ENCODE results near the gene CBL.

The CBL gene

DNA sequence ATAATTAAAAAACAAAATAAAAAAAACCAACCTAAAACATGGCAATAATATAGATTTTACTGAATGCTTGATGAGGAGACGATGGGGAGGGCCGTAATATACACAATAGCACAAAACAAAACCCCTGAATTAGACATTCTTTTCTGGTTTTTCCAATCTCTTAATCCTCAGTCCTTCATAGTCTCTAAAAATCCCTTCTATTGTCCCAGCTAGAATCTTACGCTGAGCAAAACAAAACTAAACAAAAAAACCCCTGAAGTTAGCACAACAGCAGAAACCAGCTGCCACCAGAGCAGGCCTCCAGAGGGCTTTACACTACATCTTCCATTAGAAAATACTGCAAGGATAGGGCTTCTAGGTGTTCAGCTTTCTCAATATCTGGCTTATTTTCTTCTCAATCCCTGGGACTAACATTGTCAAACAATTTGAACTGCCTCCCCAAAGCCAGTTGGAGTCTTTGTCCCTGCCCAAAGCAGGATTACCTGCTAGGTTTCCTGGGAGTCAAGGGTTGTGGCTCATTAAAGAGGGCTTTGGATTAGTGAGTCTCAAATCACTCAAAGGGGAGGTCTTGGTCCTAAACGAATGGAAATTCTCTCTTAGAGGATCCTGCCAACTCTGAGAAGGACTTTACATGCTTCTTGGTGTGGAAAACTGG lies 126.1 kb downstream of the CBL start:
- no peak for DNase-seq (ENCODE audit: low read depth, low spot score)

DNA sequence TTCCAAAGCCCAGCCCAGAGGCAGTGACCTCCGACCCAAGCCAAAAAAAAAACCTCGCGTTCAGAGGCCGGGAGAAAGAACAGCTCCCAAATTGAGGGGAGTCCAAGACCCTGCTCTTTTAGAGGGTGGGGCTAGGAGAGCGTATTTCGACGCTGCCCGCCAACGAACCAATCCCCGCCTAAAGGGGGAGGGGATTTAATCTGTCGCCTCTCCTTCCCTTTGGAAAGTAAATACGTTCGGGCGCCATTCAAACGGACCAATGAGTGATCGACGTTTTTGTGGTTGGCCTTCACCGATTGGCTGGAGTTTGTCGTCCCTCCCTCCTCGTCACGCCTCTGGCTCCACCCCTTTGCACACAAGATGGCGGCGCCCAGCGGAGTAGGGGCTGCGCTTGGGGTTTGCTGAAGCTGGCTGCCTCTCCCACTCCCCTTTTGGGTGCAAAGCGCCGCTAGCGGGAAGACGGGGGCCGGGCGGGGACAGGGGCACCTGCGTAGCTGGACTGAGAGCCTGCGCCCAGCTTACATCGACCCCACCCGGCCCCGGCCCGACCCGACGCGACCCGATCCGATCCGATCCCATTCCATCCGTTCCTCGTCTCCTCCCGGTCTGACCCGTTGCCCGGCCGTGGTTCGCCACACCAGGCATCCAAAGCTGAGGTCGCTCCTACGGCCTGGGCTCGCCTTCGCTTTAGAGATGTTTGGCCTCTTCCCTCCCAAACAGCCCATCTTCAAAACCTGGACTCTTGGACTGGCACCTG lies 128.2 kb downstream of the CBL start, which contains the start of gene RNF26:
RNF26 (plus strand) TSS at position 354 of the 757 bp plus-strand sequence. CDS start 596 bp downstream, outside the sequence.
- DNase-seq (ENCODE audit: low read depth, low spot score), result peak; percentile 98

- DNase-seq (ENCODE audit: low read depth, low spot score), result no peak
These were observed 129.0 kb downstream of the CBL start for GRCh38 chr11:119335091-119335654.

DNA sequence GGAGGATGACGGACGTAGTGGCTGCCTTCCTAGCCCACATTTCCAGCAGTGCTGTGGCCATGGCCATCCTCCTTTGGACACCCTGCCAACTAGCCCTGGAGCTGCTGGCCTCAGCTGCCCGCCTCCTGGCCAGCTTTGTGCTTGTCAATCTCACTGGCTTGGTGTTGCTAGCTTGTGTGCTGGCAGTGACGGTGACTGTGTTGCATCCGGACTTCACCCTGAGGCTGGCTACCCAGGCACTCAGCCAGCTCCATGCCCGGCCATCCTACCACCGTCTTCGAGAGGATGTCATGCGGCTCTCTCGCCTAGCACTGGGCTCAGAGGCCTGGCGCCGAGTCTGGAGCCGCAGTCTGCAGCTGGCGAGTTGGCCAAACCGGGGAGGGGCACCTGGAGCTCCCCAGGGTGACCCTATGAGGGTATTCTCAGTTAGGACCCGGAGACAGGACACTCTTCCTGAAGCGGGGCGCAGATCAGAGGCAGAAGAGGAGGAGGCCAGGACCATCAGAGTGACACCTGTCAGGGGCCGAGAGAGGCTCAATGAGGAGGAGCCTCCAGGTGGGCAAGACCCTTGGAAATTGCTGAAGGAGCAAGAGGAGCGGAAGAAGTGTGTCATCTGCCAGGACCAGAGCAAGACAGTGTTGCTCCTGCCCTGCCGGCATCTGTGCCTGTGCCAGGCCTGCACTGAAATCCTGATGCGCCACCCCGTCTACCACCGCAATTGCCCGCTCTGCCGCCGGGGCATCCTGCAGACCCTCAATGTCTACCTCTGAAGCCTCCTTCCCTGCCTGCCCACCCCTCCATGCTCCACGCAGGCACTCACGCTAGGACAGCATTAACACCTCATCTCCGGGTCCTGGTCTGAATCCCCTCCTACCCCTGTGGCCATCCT lies 129.8 kb downstream of the CBL start:
- DNase-seq (ENCODE audit: low read depth, low spot score), result no peak

DNA sequence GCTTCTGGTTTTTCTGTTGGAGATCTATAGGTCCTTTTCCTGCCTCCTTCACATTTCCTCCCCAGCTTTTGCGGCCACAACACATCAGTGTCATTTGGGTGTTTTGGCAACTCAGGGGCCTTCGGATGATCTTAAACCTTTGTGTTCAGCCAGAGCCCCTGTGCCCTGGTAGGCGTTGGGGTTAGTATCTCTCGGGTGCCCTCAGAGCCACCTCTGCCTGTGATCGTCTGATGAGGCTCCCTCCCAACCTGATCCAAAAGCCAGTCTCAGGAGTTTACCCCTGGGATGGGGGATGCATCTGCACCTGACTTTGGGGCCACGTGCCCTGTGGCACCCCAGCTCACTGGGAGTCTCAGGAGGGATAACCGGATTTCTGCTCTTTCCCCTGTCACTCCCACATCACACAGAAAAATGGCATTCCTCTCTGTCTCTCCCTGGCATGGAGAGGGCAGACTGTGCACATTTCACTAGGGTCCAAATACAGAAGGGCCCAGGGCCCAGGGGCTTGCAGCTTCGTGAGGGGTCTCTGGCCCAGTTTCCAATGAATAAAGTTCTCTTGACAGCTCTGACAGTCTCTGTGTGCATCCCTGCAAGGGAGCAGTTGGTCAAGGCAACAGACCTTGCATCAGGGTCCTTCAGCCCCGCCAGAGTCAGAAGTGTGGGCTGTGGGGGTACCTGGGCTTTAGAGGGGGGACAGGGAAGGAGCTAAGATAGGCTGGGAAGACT lies 130.8 kb downstream of the CBL start:
- no peak for DNase-seq (ENCODE audit: low read depth, low spot score)

DNA sequence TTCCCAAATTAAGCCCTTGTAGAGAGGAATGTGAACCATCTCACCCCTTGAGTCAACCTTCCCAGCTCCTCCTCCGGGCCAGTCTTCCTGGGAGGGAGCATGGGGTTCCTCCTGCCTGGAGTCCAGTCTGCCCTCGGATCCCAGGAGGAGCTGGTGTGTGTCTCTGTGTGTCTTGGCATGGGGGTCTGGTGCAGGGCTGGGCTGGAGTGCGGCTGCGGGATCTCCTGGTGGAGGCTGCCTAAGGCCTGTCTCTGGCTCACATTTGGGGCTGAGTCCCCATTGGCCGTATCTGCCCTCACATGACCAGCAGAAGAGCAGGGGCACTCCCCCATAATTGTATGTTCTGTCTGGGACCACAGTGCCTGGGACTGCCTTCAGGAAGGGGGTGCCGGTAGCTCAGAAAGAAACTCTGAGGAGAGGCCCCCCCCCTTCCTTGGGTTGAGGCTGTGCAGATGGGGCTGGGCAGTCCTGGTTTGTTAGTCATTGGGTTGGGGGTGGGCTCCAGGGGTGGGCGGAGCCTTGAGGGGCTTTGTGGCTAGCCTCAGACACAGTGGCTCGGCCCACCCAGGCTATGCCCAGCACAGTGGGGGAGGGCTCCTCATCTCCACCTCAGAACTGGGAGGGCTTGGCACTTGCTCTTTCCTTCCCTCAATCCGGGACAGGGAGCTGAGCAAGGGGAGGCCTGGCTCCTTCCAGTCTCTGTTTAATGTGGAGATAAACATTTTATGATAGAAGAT lies 131.6 kb downstream of the CBL start:
- no peak for DNase-seq (ENCODE audit: low read depth, low spot score)

GRCh38 chr11:119338318-119338890 lies 132.3 kb downstream of the CBL start:
- DNase-seq (ENCODE audit: low read depth, low spot score), result no peak

- DNase-seq (ENCODE audit: low read depth, low spot score), result no peak
These were observed 132.9 kb downstream of the CBL start for GRCh38 chr11:119338965-119339588.

- no peak for DNase-seq (ENCODE audit: low read depth, low spot score)
These were observed 133.6 kb downstream of the CBL start for GRCh38 chr11:119339589-119340334.

GRCh38 chr11:119340335-119341221 lies 134.4 kb downstream of the CBL start, which contains the start of gene C1QTNF5:
Gene C1QTNF5 (minus strand): TSS chr11:119340883. CDS start chr11:119340397, 486 bp downstream.
- DNase-seq (ENCODE audit: low read depth, low spot score), result no peak

DNA sequence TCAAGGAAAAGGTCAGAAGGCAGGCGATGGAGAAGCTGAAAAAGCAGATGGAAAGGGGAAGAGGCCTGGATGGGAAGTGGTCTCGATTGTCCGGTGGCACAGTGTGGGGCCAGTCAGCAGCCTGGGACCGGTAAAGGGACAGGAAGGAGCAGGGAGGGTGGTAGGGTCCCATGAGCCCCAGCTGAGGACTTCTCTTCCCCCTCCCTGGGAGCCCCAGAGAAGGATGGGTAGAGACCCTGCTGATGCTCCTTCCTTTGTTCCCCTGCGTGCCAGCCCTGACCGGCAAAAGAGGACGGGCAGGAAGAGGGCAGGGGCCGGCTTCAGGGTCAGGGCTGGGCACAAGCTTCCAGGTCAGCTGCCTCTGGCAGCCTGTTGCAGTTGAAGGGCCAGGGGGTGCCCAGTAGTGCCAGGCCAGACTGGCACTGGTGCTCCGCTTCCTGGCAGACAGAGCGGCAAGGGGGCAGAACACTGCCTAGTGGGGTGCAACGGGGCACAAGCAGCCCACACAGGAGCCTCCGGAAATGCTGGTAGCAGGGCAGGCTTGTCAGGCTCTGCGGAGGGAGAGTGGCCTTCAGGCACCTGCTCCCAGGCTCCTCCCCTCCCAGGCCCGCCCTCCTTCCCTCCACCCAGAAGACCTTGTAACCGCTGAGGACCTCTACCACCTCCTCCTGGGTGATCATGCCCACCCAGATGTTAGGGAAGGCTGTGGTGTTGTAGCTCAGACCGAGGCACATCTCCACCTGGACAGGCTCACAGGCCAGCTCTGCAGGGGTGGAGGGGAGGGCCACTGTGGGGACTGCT lies 135.3 kb downstream of the CBL start:
- DNase-seq (ENCODE audit: low read depth, low spot score), result no peak

DNA sequence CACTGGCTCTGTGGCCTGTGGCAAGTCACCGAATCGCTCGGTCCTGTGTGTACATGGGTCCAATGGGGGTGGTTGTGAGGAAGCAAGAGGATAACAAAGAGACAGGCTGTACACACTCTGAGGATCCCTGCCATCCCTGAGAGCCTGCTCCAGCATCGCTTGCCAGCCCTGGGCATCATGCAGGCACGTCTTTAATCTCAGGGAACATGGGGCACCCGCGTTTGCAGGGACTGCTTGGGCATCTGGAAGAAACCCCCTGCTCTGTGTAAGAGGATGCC lies 135.8 kb downstream of the CBL start:
- no peak for DNase-seq (ENCODE audit: low read depth, low spot score)

DNA sequence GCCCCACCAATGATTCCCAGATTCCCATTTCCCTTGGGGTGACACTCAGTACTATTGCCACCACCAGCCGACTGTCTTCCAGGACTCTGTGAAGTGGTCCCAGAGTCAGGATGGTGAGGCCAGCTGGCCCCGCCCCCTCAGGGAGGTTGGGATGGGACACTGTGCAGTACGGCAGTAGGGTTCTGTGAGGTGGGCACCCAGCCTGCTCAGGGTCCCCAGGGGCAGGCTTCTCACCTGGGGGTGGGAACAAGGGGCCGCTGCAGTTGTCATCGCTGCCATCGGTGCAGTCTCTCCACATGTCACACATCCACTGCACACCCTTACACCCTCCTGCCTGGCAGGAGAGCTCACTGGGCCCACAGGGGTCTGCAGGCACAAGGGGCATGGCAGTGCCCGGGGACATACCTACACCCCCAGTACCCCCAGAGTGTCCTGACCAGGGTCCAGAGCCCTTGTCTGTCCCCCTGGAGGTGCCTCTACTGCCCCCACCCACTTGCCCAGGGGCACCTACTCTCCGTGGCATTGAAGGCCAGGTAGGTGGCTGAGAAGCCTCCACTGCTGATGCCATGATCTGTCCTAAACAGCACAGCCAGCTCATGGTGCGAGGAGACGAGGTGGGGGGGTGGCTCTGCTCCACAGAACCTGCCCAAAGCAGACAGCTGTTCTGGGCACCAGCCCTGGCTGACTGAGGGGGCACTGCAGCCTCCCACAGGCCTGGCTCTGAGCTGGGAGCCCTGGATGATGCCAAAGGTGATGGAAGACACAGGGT lies 136.4 kb downstream of the CBL start:
- no peak for DNase-seq (ENCODE audit: low read depth, low spot score)

DNA sequence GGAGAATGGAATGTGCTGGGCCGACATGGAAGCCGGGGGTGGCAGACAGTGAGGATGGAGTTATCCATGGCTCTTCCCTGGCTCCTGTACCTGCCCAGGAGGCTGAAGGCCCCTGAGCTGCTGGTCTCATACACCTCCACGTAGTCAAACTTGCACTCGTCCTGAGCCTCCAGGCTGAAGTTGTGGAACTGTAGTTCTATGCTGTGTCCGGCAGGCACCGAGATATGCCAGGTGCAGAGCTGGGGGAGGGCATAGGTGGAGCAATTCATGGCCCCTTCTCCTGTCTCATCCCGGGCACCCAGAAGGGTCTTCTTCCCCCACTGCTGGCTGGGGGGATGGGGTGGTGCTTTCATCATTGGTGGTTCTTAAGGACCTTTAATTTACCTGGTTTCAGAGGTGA lies 137.6 kb downstream of the CBL start:
- no peak for DNase-seq (ENCODE audit: low read depth, low spot score)

DNA sequence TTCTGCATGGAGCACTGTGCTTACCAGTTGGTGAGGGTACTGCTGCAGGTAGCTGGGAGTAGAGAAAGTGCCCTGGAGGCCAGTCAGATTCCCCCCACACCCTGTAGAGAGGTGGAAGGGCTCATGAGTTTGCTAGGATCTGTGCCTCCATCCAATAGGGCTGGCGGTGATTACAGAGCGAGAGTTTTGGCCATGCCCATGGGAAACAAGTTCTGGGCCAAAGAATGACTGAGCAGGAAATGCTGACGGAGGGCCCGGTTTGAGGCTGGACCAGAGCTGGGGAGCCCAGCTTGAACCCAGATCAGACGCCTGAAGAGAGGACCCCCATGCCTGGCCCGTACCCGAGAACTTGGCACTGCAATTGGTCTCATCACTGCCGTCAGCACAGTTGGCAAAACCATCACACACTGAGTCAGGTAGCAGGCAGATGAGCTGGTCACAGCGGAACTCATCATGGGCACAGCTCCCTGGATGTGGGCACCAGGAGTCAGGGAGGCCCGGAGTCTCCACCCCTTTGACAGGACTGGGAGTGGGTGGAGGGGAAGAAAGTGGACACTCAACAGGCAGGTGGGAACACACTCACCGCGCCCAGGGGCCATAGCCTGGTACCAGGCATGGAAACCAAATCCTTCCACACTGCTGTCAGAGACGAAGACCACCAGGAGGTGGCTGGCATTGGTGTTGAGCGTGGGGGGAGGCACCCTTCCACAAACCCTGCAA lies 138.3 kb downstream of the CBL start:
- DNase-seq (ENCODE audit: low read depth, low spot score), result no peak

- no peak for DNase-seq (ENCODE audit: low read depth, low spot score)
These were observed 139.5 kb downstream of the CBL start for GRCh38 chr11:119345685-119346084.

Data from iPS DF 19.7 (cell line).